HG02610 (cell line): ENCODE results near the gene ZNHIT2.

ENCODE experiments used
- ATAC-seq: cut with Tn5 transposase; IDR thresholded peaks from one replicate; pipeline ENCODE4 v1.9.1; 2021; ENCODE audit warnings: mild to moderate bottlenecking, moderate library complexity; ENCODE audit not compliant: unreplicated experiment

Gene ZNHIT2

GRCh38 chr11:65107078-65107477 is 10.4 kb downstream of the ZNHIT2 start:
- no peak for ATAC-seq

GRCh38 chr11:65104628-65105027 is 12.9 kb downstream of the ZNHIT2 start:
- ATAC-seq, result no peak

- no peak for ATAC-seq
Observed at GRCh38 chr11:65103476-65103875, 14.0 kb downstream of the ZNHIT2 start.

GRCh38 chr11:65102142-65103095 is 15.1 kb downstream of the ZNHIT2 start:
- ATAC-seq, result no peak

- ATAC-seq, result no peak
Observed at GRCh38 chr11:65100674-65101350, 16.7 kb downstream of the ZNHIT2 start.

- ATAC-seq, result no peak
Observed at GRCh38 chr11:65096926-65097325, 20.6 kb downstream of the ZNHIT2 start.

GRCh38 chr11:65095974-65096806 is 21.3 kb downstream of the ZNHIT2 start, which contains the start of gene VPS51:
TSS of gene VPS51 (plus strand) at chr11:65096214. CDS start at chr11:65096251, 37 bp downstream.
- ATAC-seq, result peak; percentile 71

- ATAC-seq, result no peak
Observed at GRCh38 chr11:65095427-65095826, 22.1 kb downstream of the ZNHIT2 start.

- no peak for ATAC-seq
Observed at GRCh38 chr11:65090628-65091027, 26.9 kb downstream of the ZNHIT2 start.

- ATAC-seq, result no peak
Observed at GRCh38 chr11:65089621-65090020, 27.9 kb downstream of the ZNHIT2 start.

- ATAC-seq, result no peak
Observed at GRCh38 chr11:65087827-65088226, 29.7 kb downstream of the ZNHIT2 start.

GRCh38 chr11:65087216-65087615 is 30.3 kb downstream of the ZNHIT2 start:
- no peak for ATAC-seq

- ATAC-seq, result no peak
Observed at GRCh38 chr11:65086809-65087208, 30.7 kb downstream of the ZNHIT2 start.

GRCh38 chr11:65085446-65085845 is 32.1 kb downstream of the ZNHIT2 start:
- no peak for ATAC-seq

- ATAC-seq, result no peak
Observed at GRCh38 chr11:65084598-65085375, 32.7 kb downstream of the ZNHIT2 start.

GRCh38 chr11:65083834-65084597 is 33.5 kb downstream of the ZNHIT2 start, which contains the start of the genes CDCA5 and ZFPL1:
TSS of gene CDCA5 (minus strand) at chr11:65084040. CDS start at chr11:65083978, 62 bp downstream.
TSS of gene ZFPL1 (plus strand) at chr11:65084222. CDS start at chr11:65084699, 477 bp downstream.
- ATAC-seq, result peak; percentile 71

GRCh38 chr11:65083134-65083833 is 34.2 kb downstream of the ZNHIT2 start:
- ATAC-seq, result peak; percentile 9

- ATAC-seq, result no peak
Observed at GRCh38 chr11:65078786-65079342, 38.6 kb downstream of the ZNHIT2 start.
